GM18511 (cell line): ENCODE data around the gene RPN1.

ENCODE experiments used
- ATAC-seq: cut with Tn5 transposase; IDR thresholded peaks from one replicate; pipeline ENCODE4 v1.9.1; 2021; ENCODE audit warnings: mild to moderate bottlenecking, moderate library complexity; ENCODE audit not compliant: unreplicated experiment

Gene RPN1

GRCh38 chr3:128585189-128585588 lies 65.4 kb downstream of the RPN1 start:
- ATAC-seq = no peak

DNA sequence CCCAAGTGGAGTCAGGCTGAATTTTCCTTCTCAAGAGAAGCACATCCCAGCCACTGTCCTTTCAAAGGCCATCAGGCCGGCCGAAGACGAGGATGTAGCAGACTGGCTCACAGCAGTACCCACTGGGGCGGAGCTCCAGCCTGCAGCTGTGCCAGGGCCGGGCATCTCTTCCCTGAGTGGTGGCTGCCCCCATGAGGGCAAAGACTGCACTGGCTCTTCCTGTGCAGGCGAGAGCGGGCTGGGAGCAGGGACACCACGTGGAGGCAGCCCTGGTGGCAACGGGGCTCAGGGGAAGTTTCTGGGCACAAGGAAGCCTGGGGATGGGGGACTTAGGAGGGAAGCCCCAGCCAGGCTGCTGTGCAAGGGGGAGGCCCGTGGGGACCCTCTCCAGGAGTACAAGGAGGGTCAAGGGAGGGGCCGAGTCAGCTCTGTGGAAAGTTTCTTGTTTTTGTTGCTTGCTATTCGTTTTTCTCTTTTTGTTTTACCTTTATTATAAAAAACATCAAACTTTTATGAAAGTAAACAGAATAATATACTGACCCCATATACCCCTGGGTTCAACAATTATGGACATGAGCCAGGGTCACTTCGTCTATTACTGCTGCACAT lies 66.1 kb downstream of the RPN1 start:
- ATAC-seq = no peak

- ATAC-seq = no peak
Observed at GRCh38 chr3:128581566-128581965, 69.1 kb downstream of the RPN1 start.

- ATAC-seq = no peak
Observed at GRCh38 chr3:128579927-128580326, 70.7 kb downstream of the RPN1 start.

GRCh38 chr3:128578346-128578745 lies 72.3 kb downstream of the RPN1 start:
- ATAC-seq = no peak

DNA sequence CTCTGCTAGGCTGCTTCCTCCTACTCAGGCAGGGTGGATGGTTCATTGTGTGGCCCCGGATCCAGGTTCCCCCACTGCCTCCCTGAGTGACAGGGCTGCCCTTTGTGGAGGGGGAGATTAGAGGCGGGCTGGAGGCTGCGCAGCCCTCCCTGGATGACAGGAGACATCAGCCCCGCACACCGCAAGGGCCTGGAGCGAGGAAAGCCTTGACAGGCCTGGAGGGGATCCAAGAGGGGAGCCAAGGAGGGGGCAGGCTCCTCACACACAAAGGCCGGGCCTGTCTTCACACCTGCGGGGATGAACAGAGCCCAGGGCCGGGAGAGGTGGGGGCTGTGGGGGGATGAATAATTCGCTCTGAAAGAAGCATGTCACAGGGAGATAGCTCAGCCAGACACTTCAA lies 72.9 kb downstream of the RPN1 start:
- no peak for ATAC-seq

- no peak for ATAC-seq
Observed at GRCh38 chr3:128576290-128576689, 74.3 kb downstream of the RPN1 start.

- no peak for ATAC-seq
Observed at GRCh38 chr3:128575777-128576176, 74.8 kb downstream of the RPN1 start.

- no peak for ATAC-seq
Observed at GRCh38 chr3:128573707-128574162, 76.9 kb downstream of the RPN1 start.

DNA sequence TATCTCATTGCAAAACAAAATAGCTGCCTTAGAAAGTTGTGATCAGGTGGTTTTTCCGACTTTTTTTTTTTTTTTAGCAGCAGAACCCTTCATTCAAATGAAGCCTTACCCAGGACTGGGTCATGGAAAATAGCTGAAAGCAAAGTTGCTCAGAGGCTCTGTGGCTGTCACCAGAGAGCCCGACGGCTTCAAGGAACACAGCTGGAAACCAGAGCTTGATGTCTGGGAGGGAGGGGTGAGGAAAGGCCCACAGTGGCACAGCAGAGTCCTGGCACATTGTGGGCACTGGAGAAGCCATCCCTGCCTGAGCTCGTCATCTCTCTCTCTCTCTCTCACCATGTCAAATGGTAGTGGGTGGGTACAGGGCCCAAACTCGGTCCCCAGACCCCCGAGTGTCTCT lies 77.5 kb downstream of the RPN1 start:
- ATAC-seq = no peak

- ATAC-seq = no peak
Observed at GRCh38 chr3:128572644-128573105, 77.9 kb downstream of the RPN1 start.

DNA sequence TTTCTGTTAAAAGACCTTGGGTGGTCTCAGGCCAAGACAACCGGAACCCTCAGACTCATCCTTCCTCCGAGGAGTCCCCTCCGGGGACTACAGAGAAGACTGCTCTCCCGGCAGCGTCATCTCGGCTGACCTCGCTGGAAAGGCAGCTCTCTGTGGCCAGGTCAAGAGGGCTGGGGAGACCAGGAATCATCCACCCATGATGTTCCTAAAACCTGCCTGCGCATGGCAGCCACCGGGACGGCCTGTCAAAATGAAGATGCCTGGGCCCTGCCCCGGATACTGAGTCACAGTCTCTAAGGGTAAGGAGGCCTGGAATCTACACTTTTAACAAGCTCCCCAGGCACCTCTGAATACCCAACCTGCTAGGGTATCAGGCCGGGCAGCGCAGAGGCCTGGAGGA lies 78.6 kb downstream of the RPN1 start:
- ATAC-seq = no peak
